NCI-H1694 (cell line): ENCODE results near the gene FADS1.

Experiments
- DNase-seq: peaks from one replicate; lab custom pipeline; 2025; lab: John Stamatoyannopoulos, UW

FADS1 gene

GRCh38 chr11:61846362-61847020 is 29.7 kb upstream of the FADS1 start:
- no peak for DNase-seq

- DNase-seq: no peak
Observed at GRCh38 chr11:61844909-61845565, 28.2 kb upstream of the FADS1 start.

- no peak for DNase-seq
Observed at GRCh38 chr11:61842528-61842820, 25.7 kb upstream of the FADS1 start.

- no peak for DNase-seq
Observed at GRCh38 chr11:61841636-61842527, 25.1 kb upstream of the FADS1 start.

GRCh38 chr11:61840371-61840770 is 23.6 kb upstream of the FADS1 start:
- DNase-seq: no peak

GRCh38 chr11:61839742-61840141 is 22.9 kb upstream of the FADS1 start:
- no peak for DNase-seq

GRCh38 chr11:61838921-61839320 is 22.1 kb upstream of the FADS1 start:
- DNase-seq: no peak

- DNase-seq: no peak
Observed at GRCh38 chr11:61838501-61838900, 21.7 kb upstream of the FADS1 start.

GRCh38 chr11:61837411-61838005 is 20.7 kb upstream of the FADS1 start:
- no peak for DNase-seq

- DNase-seq: no peak
Observed at GRCh38 chr11:61836193-61836592, 19.4 kb upstream of the FADS1 start.

- no peak for DNase-seq
Observed at GRCh38 chr11:61834278-61835048, 17.7 kb upstream of the FADS1 start.

- no peak for DNase-seq
Observed at GRCh38 chr11:61833926-61834277, 17.1 kb upstream of the FADS1 start.

- no peak for DNase-seq
Observed at GRCh38 chr11:61833471-61833870, 16.7 kb upstream of the FADS1 start.

GRCh38 chr11:61832754-61833153 is 16.0 kb upstream of the FADS1 start:
- DNase-seq: no peak

GRCh38 chr11:61832207-61832606 is 15.4 kb upstream of the FADS1 start:
- DNase-seq: no peak

GRCh38 chr11:61830237-61831105 is 13.7 kb upstream of the FADS1 start:
- no peak for DNase-seq

- no peak for DNase-seq
Observed at GRCh38 chr11:61829806-61830205, 13.0 kb upstream of the FADS1 start.

- no peak for DNase-seq
Observed at GRCh38 chr11:61828629-61829407, 12.0 kb upstream of the FADS1 start.

GRCh38 chr11:61828379-61828628 is 11.5 kb upstream of the FADS1 start:
- DNase-seq: no peak

GRCh38 chr11:61827571-61828378 is 11.0 kb upstream of the FADS1 start, which contains the start of gene FADS2:
TSS of gene FADS2 (plus strand) at chr11:61828300. CDS start at chr11:61828391, 91 bp downstream.
- peak; percentile 88 for DNase-seq
